ENCODE measurements around the gene SH2D3C.

The SH2D3C gene

GRCh38 chr9:127690735-127691134 is 87.7 kb downstream of the SH2D3C start:
- Histone ChIP-seq H3K27ac (ENCODE audit: low read depth, low read length) (no peak overlapping the region), H3K9me3 (ENCODE audit: insufficient read depth, low read length) (no peaks in the 10 kb centered on the region), H3K9ac (ENCODE audit: low read length) (no peak overlapping the region), H4K20me1 (ENCODE audit: low read depth, low read length) (no peaks in the 10 kb centered on the region), H3K4me2 (ENCODE audit: low read depth, low read length, poor library complexity, severe bottlenecking) (no peak overlapping the region), H3K9me2 (replicated peaks; ENCODE audit: insufficient read depth, low read length) (no peaks in the 10 kb centered on the region), H2AFZ (ENCODE audit: low read depth, low read length, severe bottlenecking) (no peak overlapping the region), H3K4me3 (ENCODE audit: insufficient read depth, low read length, poor library complexity, severe bottlenecking) (no peak overlapping the region), H3K27me3 (ENCODE audit: low read length) (no peaks in the 10 kb centered on the region), H3F3A (ENCODE audit: insufficient read depth) (no peaks in the 10 kb centered on the region), H3K36me3 (ENCODE audit: low read length) (no peaks in the 10 kb centered on the region), H3K79me2 (ENCODE audit: insufficient read depth, low read length) (no peaks in the 10 kb centered on the region)
- TF ChIP-seq EZH2phosphoT487 (conservative IDR thresholded peaks at IDR 0.05; ENCODE audit: low read length) (no peak), CTCF (IDR thresholded peaks at IDR 0.05; ENCODE audit: insufficient read depth, low read length, poor library complexity, severe bottlenecking) (no peak)

GRCh38 chr9:127689329-127690000 is 89.0 kb downstream of the SH2D3C start:
- no peak overlapping the region for H3K4me3 ChIP-seq (ENCODE audit: insufficient read depth, low read length, poor library complexity, severe bottlenecking)
- no peak overlapping the region for H3K27ac ChIP-seq (ENCODE audit: low read depth, low read length)
- H3K9me2 ChIP-seq (replicated peaks; ENCODE audit: insufficient read depth, low read length), result no peaks in the 10 kb centered on the region
- H3K79me2 ChIP-seq (ENCODE audit: insufficient read depth, low read length), result no peaks in the 10 kb centered on the region
- H4K20me1 ChIP-seq (ENCODE audit: low read depth, low read length), result no peaks in the 10 kb centered on the region
- H2AFZ ChIP-seq (ENCODE audit: low read depth, low read length, severe bottlenecking), result no peak overlapping the region
- no peaks in the 10 kb centered on the region for H3K9me3 ChIP-seq (ENCODE audit: insufficient read depth, low read length)
- no peak for TF ChIP-seq CTCF (IDR thresholded peaks at IDR 0.05; ENCODE audit: insufficient read depth, low read length, poor library complexity, severe bottlenecking)
- TF ChIP-seq EZH2phosphoT487 (conservative IDR thresholded peaks at IDR 0.05; ENCODE audit: low read length), result no peak
- no peak overlapping the region for H3K4me2 ChIP-seq (ENCODE audit: low read depth, low read length, poor library complexity, severe bottlenecking)
- H3K9ac ChIP-seq (ENCODE audit: low read length), result no peak overlapping the region
- no peaks in the 10 kb centered on the region for H3K27me3 ChIP-seq (ENCODE audit: low read length)
- H3K36me3 ChIP-seq (ENCODE audit: low read length), result no peaks in the 10 kb centered on the region
- no peaks in the 10 kb centered on the region for H3F3A ChIP-seq (ENCODE audit: insufficient read depth)

Data from SU-DHL-6 (cell line).